ENCODE measurements around the gene SALL2.

DNA sequence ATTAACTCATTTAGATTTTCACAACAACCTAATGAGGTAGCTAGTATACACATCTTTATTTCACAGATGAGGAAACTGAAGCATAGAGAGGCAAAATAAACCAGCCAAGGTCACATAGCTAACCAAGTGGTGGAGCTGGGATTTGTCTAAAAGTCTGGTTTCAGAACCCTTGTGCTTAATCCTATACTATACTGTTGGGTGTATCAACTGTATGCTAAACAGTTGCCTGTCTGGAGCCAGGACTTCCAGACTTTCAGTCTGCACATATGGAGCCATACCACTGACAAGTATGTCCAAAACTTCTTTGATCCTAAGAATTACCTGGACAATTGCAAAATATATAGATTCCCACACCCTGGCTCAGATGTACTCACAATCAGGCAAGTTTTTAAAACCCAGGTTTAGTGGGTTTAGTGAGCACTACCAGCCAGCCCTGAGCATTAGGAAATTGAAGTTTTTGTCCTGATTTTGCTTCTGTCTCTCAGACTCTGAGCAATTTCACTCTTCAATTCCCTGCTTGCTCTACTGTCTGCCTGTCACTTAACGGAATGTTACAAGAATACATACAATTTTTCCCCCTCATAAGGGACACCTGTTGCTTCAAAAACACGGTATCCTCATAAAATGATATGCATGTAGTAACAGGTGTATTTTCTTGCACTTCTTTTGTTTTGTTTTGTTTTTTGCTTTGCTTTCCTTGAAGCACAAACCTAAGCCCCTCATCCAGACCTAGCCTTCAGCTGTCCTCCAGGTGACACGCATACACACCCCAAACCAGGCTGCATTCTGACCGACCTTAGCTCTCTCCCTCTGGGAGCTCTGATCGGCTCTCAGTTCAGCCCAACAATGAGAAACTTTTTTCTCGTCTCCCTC, 9.6 kb upstream of the SALL2 start:
- TF ChIP-seq POLR2AphosphoS5 (IDR thresholded peaks at IDR 0.05): no peak
- no peak for TF ChIP-seq POLR2A (IDR thresholded peaks at IDR 0.05)
- TF ChIP-seq, protein P1, sequence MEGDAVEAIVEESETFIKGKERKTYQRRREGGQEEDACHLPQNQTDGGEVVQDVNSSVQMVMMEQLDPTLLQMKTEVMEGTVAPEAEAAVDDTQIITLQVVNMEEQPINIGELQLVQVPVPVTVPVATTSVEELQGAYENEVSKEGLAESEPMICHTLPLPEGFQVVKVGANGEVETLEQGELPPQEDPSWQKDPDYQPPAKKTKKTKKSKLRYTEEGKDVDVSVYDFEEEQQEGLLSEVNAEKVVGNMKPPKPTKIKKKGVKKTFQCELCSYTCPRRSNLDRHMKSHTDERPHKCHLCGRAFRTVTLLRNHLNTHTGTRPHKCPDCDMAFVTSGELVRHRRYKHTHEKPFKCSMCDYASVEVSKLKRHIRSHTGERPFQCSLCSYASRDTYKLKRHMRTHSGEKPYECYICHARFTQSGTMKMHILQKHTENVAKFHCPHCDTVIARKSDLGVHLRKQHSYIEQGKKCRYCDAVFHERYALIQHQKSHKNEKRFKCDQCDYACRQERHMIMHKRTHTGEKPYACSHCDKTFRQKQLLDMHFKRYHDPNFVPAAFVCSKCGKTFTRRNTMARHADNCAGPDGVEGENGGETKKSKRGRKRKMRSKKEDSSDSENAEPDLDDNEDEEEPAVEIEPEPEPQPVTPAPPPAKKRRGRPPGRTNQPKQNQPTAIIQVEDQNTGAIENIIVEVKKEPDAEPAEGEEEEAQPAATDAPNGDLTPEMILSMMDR (IDR thresholded peaks at IDR 0.05 in 8 of 11, conservative IDR thresholded peaks at IDR 0.05 in 3 of 11): no peak

All from spleen (tissue), 7 donors.